AG08396 (cell line): ENCODE measurements around the gene SPCS3.

Source experiments
- DNase-seq: peaks from one replicate; pipeline ENCODE4 v3.0.0; 2012; ENCODE audit warnings: low spot score, mixed read lengths

The SPCS3 gene

GRCh38 chr4:176350671-176351070, 30.9 kb downstream of the SPCS3 start:
- no peak for DNase-seq

GRCh38 chr4:176354884-176355283, 35.1 kb downstream of the SPCS3 start:
- no peak for DNase-seq

- DNase-seq, result no peak
These were observed 37.8 kb downstream of the SPCS3 start for GRCh38 chr4:176357359-176358082.

GRCh38 chr4:176358083-176358469, 38.3 kb downstream of the SPCS3 start:
- no peak for DNase-seq

- DNase-seq, result peak; percentile 59
These were observed 39.8 kb downstream of the SPCS3 start for GRCh38 chr4:176359590-176359989.

GRCh38 chr4:176360446-176360845, 40.7 kb downstream of the SPCS3 start:
- DNase-seq, result no peak

- no peak for DNase-seq
These were observed 43.3 kb downstream of the SPCS3 start for GRCh38 chr4:176363072-176363471.

GRCh38 chr4:176367771-176368465, 48.2 kb downstream of the SPCS3 start:
- DNase-seq, result no peak

GRCh38 chr4:176376032-176376614, 56.4 kb downstream of the SPCS3 start:
- peak; percentile 10 for DNase-seq

- DNase-seq, result no peak
These were observed 58.0 kb downstream of the SPCS3 start for GRCh38 chr4:176377780-176378179.

- DNase-seq, result no peak
These were observed 60.8 kb downstream of the SPCS3 start for GRCh38 chr4:176380352-176381157.
